Stimulated activated CD8-positive, alpha-beta memory T cell treated with anti-CD3 and anti-CD28 coated beads, Interleukin-4, amount 100 ng/mL, for 24 hours (primary cell): ENCODE results near the gene FMO3.

Source experiments
- DNase-seq: peaks from one replicate; pipeline ENCODE4 v3.0.0-alpha.2; 2020; ENCODE audit warnings: low read depth

The FMO3 gene

DNA sequence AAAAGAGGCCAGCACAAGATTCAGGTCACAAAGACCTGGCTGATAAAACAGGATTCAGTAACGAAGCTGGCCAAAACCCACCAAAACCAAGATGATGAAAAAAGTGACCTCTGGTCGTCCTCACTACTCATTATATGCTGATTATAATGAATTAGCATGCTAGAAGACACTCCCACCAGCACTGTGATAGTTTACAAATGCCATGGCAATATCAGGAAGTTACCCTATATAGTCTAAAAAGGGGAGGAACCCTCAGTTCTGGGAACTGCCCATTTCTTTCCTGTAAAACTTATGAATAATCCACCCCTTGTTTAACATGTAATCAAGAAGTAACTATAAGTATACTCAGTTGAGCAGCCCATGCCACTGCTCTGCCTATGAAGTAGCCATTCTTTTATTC lies 68.4 kb downstream of the FMO3 start:
- no peak for DNase-seq

DNA sequence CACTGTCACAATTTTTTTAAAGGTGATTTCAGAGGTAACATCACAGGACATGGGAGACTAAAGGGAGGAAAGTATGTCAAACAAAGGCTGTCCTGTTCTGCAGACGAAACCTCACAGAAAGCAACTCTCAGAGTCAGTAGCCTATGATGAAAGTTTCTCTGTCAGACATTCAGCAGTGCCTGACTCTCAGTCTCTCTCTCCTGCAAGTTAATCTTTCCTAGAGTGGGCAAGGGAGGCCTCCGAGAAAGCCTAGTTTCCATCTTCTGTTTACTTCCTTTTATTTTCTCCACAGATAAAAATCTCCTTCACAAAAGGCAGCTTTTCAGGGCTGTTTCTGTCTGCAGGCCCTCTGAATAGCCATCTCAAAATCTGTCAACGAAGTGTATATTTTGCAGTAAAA lies 69.5 kb downstream of the FMO3 start:
- DNase-seq: no peak

DNA sequence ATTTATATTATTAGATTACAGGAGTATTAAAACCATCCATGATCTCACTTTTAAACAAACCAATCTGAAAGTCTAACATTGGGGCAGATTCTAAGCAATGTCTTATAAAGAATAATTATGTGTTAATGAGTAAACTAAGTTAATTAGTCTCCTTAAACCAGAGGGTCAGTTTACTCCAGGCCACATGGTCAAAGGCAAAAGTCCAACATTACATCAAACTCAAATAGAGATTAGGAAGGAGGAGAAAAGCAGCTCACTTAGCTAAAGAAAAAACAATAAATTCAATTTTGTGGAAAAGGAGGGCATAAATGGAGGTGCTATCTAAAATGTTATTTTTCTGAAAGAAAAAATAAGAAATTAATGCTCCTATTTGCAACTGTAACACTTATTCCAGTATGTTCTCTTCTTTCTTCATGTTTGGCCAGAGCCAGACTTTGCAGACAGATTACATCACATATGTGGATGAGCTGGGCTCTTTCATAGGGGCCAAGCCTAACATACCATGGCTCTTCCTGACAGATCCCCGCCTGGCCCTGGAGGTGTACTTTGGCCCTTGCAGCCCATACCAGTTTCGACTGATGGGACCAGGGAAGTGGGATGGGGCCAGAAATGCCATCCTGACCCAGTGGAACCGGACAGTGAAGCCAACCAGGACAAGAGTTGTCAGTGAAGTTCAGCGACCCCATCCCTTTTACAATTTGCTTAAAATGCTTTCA lies 70.1 kb downstream of the FMO3 start:
- DNase-seq: no peak

DNA sequence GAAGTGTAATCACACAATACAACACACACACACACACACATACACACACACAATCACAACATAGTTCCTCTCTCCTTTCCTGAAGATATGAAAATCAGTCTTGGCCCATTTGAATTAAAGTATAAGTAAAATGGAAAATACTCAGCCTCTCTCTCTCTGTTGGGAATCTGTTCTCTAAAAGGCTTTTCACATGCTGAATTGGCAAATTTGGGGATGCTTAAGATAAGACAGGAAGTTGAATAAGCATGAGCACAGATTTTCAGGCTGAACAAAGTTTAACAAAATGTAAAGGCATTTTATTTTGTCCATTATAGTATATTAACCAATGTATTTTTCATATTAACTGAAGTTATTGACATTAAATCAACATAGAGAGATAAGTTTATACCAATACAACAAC lies 70.7 kb downstream of the FMO3 start:
- DNase-seq: no peak

DNA sequence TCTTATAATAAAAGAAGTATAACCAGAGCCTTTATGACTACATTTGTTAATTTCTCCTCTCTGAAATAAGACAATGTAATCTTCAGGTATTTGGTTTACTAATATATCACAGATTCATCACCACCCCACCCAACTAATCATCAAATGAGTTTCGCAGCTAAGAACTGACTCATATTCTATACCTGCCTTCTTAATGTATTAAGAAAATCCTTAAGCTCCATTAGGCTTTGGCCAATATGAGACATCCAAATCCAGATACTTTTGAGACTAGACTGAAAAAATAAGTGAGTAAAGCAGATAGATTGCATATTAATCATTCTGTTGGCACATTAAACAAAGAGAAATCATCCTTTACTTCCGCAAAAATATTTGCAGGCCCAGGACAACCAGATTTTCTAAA lies 75.7 kb downstream of the FMO3 start:
- DNase-seq: no peak
